Small intestine (tissue), 7 donors: ENCODE data around the gene PARVA. TPM values are rescaled to one million over a fixed set of nuclear protein-coding genes. Genes with fewer than 3 reads are reported as not detected.

Experiments used
- DNase-seq, 2 donors: peaks; one replicate each; pipeline versions ENCODE4 v3.0.0 to v3.0.0-alpha.2; 2013
- FAIRE-seq: peaks from 2 replicates; lab custom pipeline; 2012; peaks lifted over from hg19 to GRCh38; lab: Jason Lieb, UNC
- H3K27ac ChIP-seq, 3 donors: one replicate each; pipeline ENCODE4 v1.5.1; 2013; ENCODE audit warnings: low read length in 2 of 3, mild to moderate bottlenecking in 2 of 3, control low read depth in 1 of 3, inconsistent platforms in 1 of 3, low read depth in 1 of 3, moderate library complexity in 1 of 3
- H3K27me3 ChIP-seq, 3 donors: one replicate each; pipeline ENCODE4 v1.6.1; 2013; ENCODE audit warnings: low read length in 3 of 3, inconsistent platforms in 1 of 3; ENCODE audit not compliant: control insufficient read depth in 3 of 3, insufficient read depth in 3 of 3
- H3K36me3 ChIP-seq, 3 donors: one replicate each; pipeline ENCODE4 v1.6.1; 2013; ENCODE audit warnings: low read length in 3 of 3, inconsistent platforms in 1 of 3, low read depth in 1 of 3, mild to moderate bottlenecking in 1 of 3, moderate library complexity in 1 of 3; ENCODE audit not compliant: control insufficient read depth in 3 of 3, insufficient read depth in 2 of 3
- H3K4me1 ChIP-seq, 3 donors: one replicate each; pipeline ENCODE4 v1.6.1; 2013; ENCODE audit warnings: low read length in 2 of 3, inconsistent platforms in 1 of 3, low read depth in 1 of 3, mild to moderate bottlenecking in 1 of 3, moderate library complexity in 1 of 3; ENCODE audit not compliant: control insufficient read depth in 3 of 3, insufficient read depth in 2 of 3
- H3K4me3 ChIP-seq, 3 donors: one replicate each; pipeline ENCODE4 v1.5.1; 2013; ENCODE audit warnings: low read length in 3 of 3, control low read depth in 1 of 3, inconsistent platforms in 1 of 3, low read depth in 1 of 3, mild to moderate bottlenecking in 1 of 3, moderate library complexity in 1 of 3
- H3K9me3 ChIP-seq, 2 donors: one replicate each; pipeline ENCODE4 v1.6.1; 2013; ENCODE audit warnings: low read depth in 1 of 2, low read length in 1 of 2; ENCODE audit not compliant: control insufficient read depth in 2 of 2, insufficient read depth in 1 of 2
- WGBS, 3 donors: extraction: QIAGEN DNeasy Blood & Tissue Kit; methylation state at CpG; one replicate each; pipeline ENCODE4 v1.1.7; 2013; 5-methylcytosine and 5-hydroxymethylcytosine counted together
- polyA plus RNA-seq, 4 donors: library from polyadenylated mRNA; stranded (reverse) in 3 of 4; unstranded in 1 of 4; fragments of 200-250 nt in 3 of 4; fragments of 120-200 nt in 1 of 4; gene quantifications; one replicate each; pipeline versions ENCODE4 v1.2.1 to v1.2.3, GENCODE V29; 2013
- donor health status: healthy with polysubstance abuse.
- donor health status: control.
- donor health status: control.
- donor health status: Bipolar disorder and iron deficiency.
- donor health status: healthy.

Gene PARVA
- polyA plus RNA-seq, 4 donors, result 6.5 to 22.1 (median 14.7) TPM

DNA sequence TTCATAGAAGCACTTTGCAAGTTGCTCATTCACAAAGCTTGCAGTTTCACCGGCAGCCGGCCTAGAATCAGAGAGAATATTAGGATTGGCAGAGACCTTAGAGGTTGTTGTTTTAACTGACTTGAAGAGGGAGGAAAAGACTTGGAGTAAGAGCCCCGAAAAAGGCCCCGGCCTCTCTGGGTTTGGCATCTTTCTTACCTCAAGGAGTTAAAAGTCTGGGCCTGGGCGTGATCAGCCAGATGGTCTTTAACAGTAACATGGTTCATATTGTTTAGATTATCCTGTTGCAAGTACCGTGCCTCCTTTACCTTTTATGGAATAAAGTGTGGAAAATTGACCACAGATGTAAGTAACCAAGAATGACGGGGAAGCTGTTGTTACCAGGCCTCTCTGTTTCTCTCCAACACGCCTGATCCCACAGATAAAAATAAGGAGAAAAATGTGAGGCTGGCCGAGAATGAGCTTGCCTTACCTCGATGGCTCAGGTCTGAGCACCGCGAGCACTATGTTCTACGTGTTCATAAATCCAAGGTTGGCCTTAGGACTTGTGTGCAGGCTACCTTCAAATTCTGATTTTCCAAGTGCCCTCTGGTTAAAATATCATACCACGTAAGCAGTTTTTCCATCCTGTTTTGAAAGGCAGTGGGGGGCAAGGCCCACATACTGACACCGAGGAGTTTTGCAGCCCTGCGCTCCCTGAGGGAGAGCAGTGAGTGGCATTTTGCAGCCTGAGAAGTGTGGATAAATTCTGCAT, 56.4 kb downstream of the PARVA start:
- Histone ChIP-seq H3K27ac (peak overlapping the region in 2 of 3 donors; percentile 71 to 83), H3K27me3 (no peaks in the 10 kb centered on the region), H3K9me3 (no peaks in the 10 kb centered on the region), H3K4me3 (no peak overlapping the region), H3K4me1 (peaks cover 2 to 26% (median 8%) of the 10 kb centered on the region in 3 donors), H3K36me3 (peaks cover 0 to 7% (median 0%) of the 10 kb centered on the region in 3 donors)
- WGBS, 3 donors, result 68 to 88% (median 86%) methylated on average over 16 of the region's 16 CpGs
- FAIRE-seq (no peak), DNase-seq (no peak)

DNA sequence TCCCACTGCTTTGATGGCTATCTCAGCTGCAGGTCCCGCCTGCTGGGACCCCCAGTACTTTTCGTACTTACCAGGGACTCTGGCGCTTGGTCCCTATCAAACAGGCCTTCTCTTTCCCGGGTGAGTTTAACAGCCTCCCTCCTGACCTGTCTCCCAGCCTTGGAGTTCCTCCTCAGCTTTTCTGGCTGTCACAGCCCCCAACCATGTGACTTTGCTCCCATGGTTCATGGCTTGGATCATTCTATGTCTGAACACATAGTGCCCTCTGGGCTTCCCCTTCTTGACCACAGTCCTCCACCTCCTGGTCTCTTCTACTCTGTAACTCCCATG, 56.9 kb downstream of the PARVA start:
- Histone ChIP-seq H3K36me3 (peaks cover 0 to 7% (median 0%) of the 10 kb centered on the region in 3 donors), H3K9me3 (peaks cover 0 to 2% of the 10 kb centered on the region in 2 donors), H3K4me1 (peaks cover 0 to 23% (median 6%) of the 10 kb centered on the region in 3 donors), H3K27ac (peak overlapping the region in 2 of 3 donors; percentile 71 to 83), H3K27me3 (no peaks in the 10 kb centered on the region), H3K4me3 (no peak overlapping the region)
- DNase-seq (no peak), FAIRE-seq (no peak)
- WGBS, 3 donors, result 80 to 93% (median 81%) methylated on average over 4 of the region's 4 CpGs

- FAIRE-seq (no peak), DNase-seq (no peak)
- Histone ChIP-seq H3K36me3 (peaks cover 0 to 7% (median 0%) of the 10 kb centered on the region in 3 donors), H3K4me1 (peaks cover 4 to 26% (median 5%) of the 10 kb centered on the region in 3 donors), H3K27me3 (no peaks in the 10 kb centered on the region), H3K27ac (peak overlapping the region in 2 of 3 donors; percentile 71 to 83), H3K4me3 (no peak overlapping the region), H3K9me3 (peaks cover 0 to 10% of the 10 kb centered on the region in 2 donors)
- 75 to 86% (median 83%) methylated on average over 3 of the region's 3 CpGs for WGBS, 3 donors
Observed at GRCh38 chr11:12435264-12435663, 57.9 kb downstream of the PARVA start.

DNA sequence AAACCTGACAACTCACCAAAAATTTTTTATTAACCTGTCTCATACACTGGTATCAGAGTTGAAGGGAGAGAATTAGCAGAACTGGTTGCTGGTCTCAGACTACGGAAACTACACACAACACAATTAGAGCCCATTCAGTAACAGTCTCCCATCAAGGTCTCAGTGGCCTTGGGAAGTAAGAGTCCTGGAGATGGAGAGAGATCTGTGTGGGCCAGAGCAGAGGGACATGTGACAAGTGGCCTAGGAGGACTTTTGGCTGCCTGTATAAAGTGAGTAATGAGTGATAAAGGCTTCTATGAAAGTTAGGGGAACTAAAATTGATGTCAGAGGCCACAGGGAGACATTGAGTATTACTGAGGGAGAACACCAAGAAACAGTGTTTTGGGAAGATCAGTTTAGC, 58.9 kb downstream of the PARVA start:
- H3K27ac ChIP-seq, result no peak overlapping the region
- H3K4me1 ChIP-seq, result peaks cover 4 to 16% (median 4%) of the 10 kb centered on the region in 3 donors
- peaks cover 0 to 14% of the 10 kb centered on the region in 2 donors for H3K9me3 ChIP-seq
- H3K4me3 ChIP-seq, result no peak overlapping the region
- peaks cover 0 to 9% (median 0%) of the 10 kb centered on the region in 3 donors for H3K36me3 ChIP-seq
- no peak for FAIRE-seq
- 98 to 100% (median 100%) methylated on average over 1 of the region's 1 CpG for WGBS, 3 donors
- H3K27me3 ChIP-seq, result no peaks in the 10 kb centered on the region
- DNase-seq, result no peak

GRCh38 chr11:12438291-12438690, 60.9 kb downstream of the PARVA start:
- H3K27me3 ChIP-seq, result no peaks in the 10 kb centered on the region
- H3K4me1 ChIP-seq, result peaks cover 0 to 11% (median 4%) of the 10 kb centered on the region in 3 donors
- peaks cover 0 to 14% of the 10 kb centered on the region in 2 donors for H3K9me3 ChIP-seq
- H3K4me3 ChIP-seq, result no peak overlapping the region
- DNase-seq, result no peak
- no peak for FAIRE-seq
- peaks cover 0 to 9% (median 0%) of the 10 kb centered on the region in 3 donors for H3K36me3 ChIP-seq
- no peak overlapping the region for H3K27ac ChIP-seq

- WGBS, 3 donors, result 54 to 73% (median 65%) methylated on average over 4 of the region's 4 CpGs
- peak; percentile 18 to 83 for DNase-seq
- FAIRE-seq, result no peak
Observed at GRCh38 chr11:12439615-12440014, 62.2 kb downstream of the PARVA start.

GRCh38 chr11:12440565-12440964, 63.2 kb downstream of the PARVA start:
- FAIRE-seq (no peak), DNase-seq (peak in 1 of 2 donors; percentile 59)
- Histone ChIP-seq H3K4me1 (peaks cover 0 to 4% (median 4%) of the 10 kb centered on the region in 3 donors), H3K27ac (peak overlapping the region in 1 of 3 donors; percentile 8), H3K9me3 (peaks cover 0 to 14% of the 10 kb centered on the region in 2 donors), H3K36me3 (peaks cover 0 to 7% (median 0%) of the 10 kb centered on the region in 3 donors), H3K27me3 (no peaks in the 10 kb centered on the region), H3K4me3 (no peak overlapping the region)
- 78 to 90% (median 81%) methylated on average over 4 of the region's 4 CpGs for WGBS, 3 donors

More at GRCh38 chr11:12439615-12440014, 62.2 kb downstream of the PARVA start:
- no peaks in the 10 kb centered on the region for H3K27me3 ChIP-seq
- H3K4me3 ChIP-seq, result no peak overlapping the region
- peaks cover 0 to 7% (median 0%) of the 10 kb centered on the region in 3 donors for H3K36me3 ChIP-seq
- peaks cover 0 to 14% of the 10 kb centered on the region in 2 donors for H3K9me3 ChIP-seq
- peak overlapping the region in 1 of 3 donors; percentile 66 for H3K27ac ChIP-seq
- peaks cover 0 to 4% (median 4%) of the 10 kb centered on the region in 3 donors for H3K4me1 ChIP-seq

GRCh38 chr11:12441231-12441861, 64.0 kb downstream of the PARVA start:
- H3K9me3 ChIP-seq, result peaks cover 0 to 14% of the 10 kb centered on the region in 2 donors
- H3K4me3 ChIP-seq, result no peak overlapping the region
- no peak overlapping the region for H3K27ac ChIP-seq
- 80 to 85% (median 81%) methylated on average over 7 of the region's 7 CpGs for WGBS, 3 donors
- no peak for DNase-seq
- H3K36me3 ChIP-seq, result peaks cover 0 to 7% (median 0%) of the 10 kb centered on the region in 3 donors
- no peak for FAIRE-seq
- H3K4me1 ChIP-seq, result peaks cover 0 to 4% (median 4%) of the 10 kb centered on the region in 3 donors
- no peaks in the 10 kb centered on the region for H3K27me3 ChIP-seq
